ENCODE data around the gene DCAF15.

DNA sequence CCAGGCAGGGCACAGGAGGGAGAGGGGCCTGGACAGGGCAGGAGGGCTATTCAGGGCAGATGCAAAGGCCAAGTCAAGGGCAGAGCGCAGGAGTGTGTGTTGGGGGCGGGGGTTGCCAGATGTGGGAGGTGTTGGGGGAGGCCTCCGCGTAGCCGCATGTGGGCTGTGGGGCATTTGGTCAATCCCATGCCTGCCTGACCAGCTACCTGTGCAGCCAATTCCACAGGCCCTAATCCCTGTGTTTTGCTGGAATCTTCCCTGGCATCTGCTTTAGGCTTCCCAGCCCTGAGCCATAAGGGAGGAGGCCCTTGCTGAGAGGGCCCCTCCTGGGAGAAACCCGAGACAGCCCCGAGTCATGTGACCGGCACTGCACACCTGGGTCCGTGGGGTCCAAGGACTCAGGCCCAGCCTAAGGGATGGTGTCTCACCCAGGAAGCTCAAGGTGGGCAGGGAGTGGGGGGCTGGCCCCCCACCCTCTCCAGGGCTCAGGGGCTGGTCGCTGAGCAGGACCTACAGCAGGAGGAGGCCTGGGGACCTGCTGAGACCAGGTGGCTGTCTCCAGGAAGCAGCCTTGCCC lies 33.5 kb downstream of the DCAF15 start:
- TF ChIP-seq, protein P1, sequence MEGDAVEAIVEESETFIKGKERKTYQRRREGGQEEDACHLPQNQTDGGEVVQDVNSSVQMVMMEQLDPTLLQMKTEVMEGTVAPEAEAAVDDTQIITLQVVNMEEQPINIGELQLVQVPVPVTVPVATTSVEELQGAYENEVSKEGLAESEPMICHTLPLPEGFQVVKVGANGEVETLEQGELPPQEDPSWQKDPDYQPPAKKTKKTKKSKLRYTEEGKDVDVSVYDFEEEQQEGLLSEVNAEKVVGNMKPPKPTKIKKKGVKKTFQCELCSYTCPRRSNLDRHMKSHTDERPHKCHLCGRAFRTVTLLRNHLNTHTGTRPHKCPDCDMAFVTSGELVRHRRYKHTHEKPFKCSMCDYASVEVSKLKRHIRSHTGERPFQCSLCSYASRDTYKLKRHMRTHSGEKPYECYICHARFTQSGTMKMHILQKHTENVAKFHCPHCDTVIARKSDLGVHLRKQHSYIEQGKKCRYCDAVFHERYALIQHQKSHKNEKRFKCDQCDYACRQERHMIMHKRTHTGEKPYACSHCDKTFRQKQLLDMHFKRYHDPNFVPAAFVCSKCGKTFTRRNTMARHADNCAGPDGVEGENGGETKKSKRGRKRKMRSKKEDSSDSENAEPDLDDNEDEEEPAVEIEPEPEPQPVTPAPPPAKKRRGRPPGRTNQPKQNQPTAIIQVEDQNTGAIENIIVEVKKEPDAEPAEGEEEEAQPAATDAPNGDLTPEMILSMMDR (conservative IDR thresholded peaks at IDR 0.05 in 1 of 2, IDR thresholded peaks at IDR 0.05 in 1 of 2; ENCODE audit: extremely low read depth in 1 of 2, insufficient read depth in 1 of 2, low read depth in 1 of 2, low read length in 2 of 2): no peak
- TF ChIP-seq EZH2 (IDR thresholded peaks at IDR 0.05; ENCODE audit: borderline replicate concordance, low read length): no peak

All from mammary epithelial cell (primary cell).